Measurements from ENCODE around the gene COL5A2. TPM values are rescaled to one million over a fixed set of nuclear protein-coding genes. Genes with fewer than 3 reads are reported as not detected.

The COL5A2 gene
- total and polyA plus RNA-seq, 12 donors = 5.2 to 46.4 (median 14.5) TPM

DNA sequence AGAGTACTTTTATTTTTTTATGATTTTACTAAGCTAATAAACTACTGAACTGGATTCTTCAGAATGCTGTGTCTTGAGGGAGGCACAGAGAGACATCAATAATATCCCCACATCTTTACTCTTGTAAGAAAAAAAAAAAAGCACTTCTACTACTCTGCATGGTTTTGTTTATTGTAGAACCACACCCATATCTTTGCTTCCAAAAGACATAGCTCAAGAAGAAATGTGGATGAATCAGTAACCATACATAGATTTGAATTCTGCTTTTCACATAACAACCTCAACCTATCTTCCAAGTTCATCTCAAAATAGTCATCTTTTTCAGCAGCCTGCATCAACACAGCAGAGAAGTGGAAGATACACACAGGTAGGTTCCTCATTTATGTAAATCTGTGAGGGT lies 12.2 kb upstream of the COL5A2 start:
- Histone ChIP-seq H3K27ac (no peak overlapping the region), H3K36me3 (replicated peaks in 1 of 2) (no peaks in the 10 kb centered on the region), H3K9me3 (replicated peaks in 1 of 3) (no peaks in the 10 kb centered on the region), H3K4me3 (no peak overlapping the region), H3K27me3 (no peaks in the 10 kb centered on the region), H3K4me1 (replicated peaks in 1 of 2) (no peaks in the 10 kb centered on the region)
- DNase-seq = no peak
- TF ChIP-seq, protein P1, sequence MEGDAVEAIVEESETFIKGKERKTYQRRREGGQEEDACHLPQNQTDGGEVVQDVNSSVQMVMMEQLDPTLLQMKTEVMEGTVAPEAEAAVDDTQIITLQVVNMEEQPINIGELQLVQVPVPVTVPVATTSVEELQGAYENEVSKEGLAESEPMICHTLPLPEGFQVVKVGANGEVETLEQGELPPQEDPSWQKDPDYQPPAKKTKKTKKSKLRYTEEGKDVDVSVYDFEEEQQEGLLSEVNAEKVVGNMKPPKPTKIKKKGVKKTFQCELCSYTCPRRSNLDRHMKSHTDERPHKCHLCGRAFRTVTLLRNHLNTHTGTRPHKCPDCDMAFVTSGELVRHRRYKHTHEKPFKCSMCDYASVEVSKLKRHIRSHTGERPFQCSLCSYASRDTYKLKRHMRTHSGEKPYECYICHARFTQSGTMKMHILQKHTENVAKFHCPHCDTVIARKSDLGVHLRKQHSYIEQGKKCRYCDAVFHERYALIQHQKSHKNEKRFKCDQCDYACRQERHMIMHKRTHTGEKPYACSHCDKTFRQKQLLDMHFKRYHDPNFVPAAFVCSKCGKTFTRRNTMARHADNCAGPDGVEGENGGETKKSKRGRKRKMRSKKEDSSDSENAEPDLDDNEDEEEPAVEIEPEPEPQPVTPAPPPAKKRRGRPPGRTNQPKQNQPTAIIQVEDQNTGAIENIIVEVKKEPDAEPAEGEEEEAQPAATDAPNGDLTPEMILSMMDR (IDR thresholded peaks at IDR 0.05) = no peak
- TF ChIP-seq POLR2A (IDR thresholded peaks at IDR 0.05) = no peak
- intact Hi-C loops (cut with DNase I) = no loop called here

DNA sequence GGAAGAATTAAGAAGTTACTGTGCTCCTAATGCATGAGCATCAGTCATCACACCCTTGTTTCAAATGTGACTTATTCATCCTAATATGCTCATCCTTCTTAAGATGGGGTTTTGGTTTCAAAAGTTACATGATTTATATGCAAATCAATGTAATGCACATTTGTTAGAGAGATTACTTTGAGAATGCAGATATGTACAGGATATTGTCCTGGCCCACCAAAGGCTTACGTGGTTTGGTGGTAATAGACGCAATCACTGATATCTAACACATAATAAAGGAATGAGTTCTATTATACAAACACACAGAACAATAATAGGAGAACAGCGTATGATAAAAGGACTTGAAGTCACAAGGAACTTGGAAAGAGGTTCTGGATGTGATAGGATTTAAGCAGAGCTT lies 11.1 kb upstream of the COL5A2 start:
- Histone ChIP-seq H3K36me3 (replicated peaks in 1 of 2) (no peaks in the 10 kb centered on the region), H3K9me3 (replicated peaks in 1 of 3) (no peaks in the 10 kb centered on the region), H3K27ac (no peak overlapping the region), H3K4me3 (no peak overlapping the region), H3K4me1 (replicated peaks in 1 of 2) (no peaks in the 10 kb centered on the region), H3K27me3 (no peaks in the 10 kb centered on the region)
- intact Hi-C loops (cut with DNase I) = no loop called here
- 80 to 93% (median 92%) methylated on average over 3 of the region's 3 CpGs for WGBS, 4 donors
- no peak for DNase-seq
- no peak for TF ChIP-seq POLR2A (IDR thresholded peaks at IDR 0.05)
- TF ChIP-seq, protein P1 (IDR thresholded peaks at IDR 0.05) = no peak

DNA sequence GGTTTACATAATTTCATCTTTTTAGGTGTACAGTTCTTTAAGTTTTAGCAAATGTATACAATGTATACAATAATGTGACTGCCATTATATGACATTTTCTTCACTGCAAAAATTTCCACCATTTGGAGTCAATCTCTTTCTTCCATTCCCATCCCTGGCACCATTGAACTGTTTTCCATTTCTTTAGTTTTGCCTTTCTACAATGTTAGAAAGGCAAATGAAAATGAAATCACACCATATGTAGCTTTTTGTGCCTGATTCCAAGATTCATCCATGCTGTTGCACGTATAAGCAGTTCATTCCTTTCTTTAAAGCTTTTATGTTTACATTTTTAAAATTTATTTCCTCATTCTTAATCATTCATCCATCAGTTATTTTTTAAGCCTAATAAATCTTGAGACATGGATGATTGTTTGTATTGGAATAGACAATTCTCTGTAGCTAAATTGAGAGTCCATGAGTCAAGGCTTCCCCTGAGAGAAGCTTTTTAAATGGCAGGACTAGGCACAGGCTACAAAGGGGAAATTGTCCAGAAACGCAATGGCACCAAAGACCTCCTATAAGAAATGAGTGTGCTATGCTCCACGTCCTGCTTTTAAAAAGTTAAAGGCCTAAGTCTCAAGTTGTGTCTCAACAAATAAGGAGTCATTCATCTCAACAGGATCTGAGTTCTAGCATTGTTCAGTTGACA lies 8.7 kb upstream of the COL5A2 start:
- WGBS, 4 donors = 73 to 82% (median 78%) methylated on average over 3 of the region's 3 CpGs
- Histone ChIP-seq H3K27me3 (no peaks in the 10 kb centered on the region), H3K4me1 (replicated peaks in 1 of 2) (no peaks in the 10 kb centered on the region), H3K9me3 (replicated peaks in 1 of 3) (no peaks in the 10 kb centered on the region), H3K27ac (no peak overlapping the region), H3K4me3 (no peak overlapping the region), H3K36me3 (replicated peaks in 1 of 2) (no peaks in the 10 kb centered on the region)
- TF ChIP-seq, protein P1 (IDR thresholded peaks at IDR 0.05) = no peak
- no peak for TF ChIP-seq POLR2A (IDR thresholded peaks at IDR 0.05)
- intact Hi-C loops (cut with DNase I) = no loop called here
- no peak for DNase-seq

DNA sequence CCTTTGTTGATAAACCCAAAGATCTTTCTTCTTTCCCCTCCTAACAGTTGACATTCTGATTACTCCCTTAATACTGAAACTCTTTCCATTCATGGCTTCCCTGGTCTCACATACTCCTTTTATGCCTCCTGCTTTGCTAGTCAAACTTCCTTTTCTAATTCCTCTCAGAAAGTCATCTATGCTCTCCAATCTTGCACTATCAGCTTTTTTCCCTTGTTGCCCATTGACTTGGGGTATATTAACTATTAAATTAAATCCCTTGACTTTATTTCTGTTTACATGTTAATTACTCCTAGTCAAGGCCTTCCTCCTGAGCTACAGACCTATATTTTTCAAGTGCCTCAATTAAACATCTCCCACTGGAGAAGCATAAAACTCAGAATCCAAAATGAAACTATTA lies 3.6 kb upstream of the COL5A2 start:
- Histone ChIP-seq H3K27me3 (no peaks in the 10 kb centered on the region), H3K4me3 (no peak overlapping the region), H3K27ac (no peak overlapping the region), H3K4me1 (replicated peaks in 1 of 2) (no peaks in the 10 kb centered on the region), H3K36me3 (replicated peaks in 1 of 2) (no peaks in the 10 kb centered on the region), H3K9me3 (replicated peaks in 1 of 3) (no peaks in the 10 kb centered on the region)
- intact Hi-C loops (cut with DNase I) = no loop called here
- DNase-seq = no peak
- no peak for TF ChIP-seq POLR2A (IDR thresholded peaks at IDR 0.05)
- TF ChIP-seq, protein P1 (IDR thresholded peaks at IDR 0.05) = no peak

All from adrenal gland (tissue), 12 donors.